Astrocyte (in vitro differentiated cells and primary cell): Measurements from ENCODE around the gene CHST9. TPM values are rescaled to one million over a fixed set of nuclear protein-coding genes. Genes with fewer than 3 reads are reported as not detected.

Source experiments
- DNase-seq: peaks from one replicate; pipeline ENCODE4 v3.0.0-alpha.2; 2010; ENCODE audit warnings: low read depth
- FAIRE-seq: peaks from 2 replicates; lab custom pipeline; 2011; peaks lifted over from hg19 to GRCh38; lab: Jason Lieb, UNC
- H2AFZ ChIP-seq: 2 replicates; pipeline ENCODE4 v1.6.0; 2012; ENCODE audit warnings: low read depth, low read length, inconsistent platforms
- H3K27ac ChIP-seq: 2 replicates; pipeline ENCODE4 v1.5.1; 2011; ENCODE audit warnings: low read depth, low read length, inconsistent platforms
- H3K27me3 ChIP-seq: 2 replicates; pipeline ENCODE4 v1.6.0; 2011; ENCODE audit warnings: low read length, inconsistent platforms; ENCODE audit not compliant: insufficient read depth
- H3K36me3 ChIP-seq: 2 replicates; pipeline ENCODE4 v1.5.1; 2011; ENCODE audit warnings: low read length, inconsistent platforms; ENCODE audit not compliant: insufficient read depth
- H3K4me1 ChIP-seq: 2 replicates; pipeline ENCODE4 v1.5.1; 2011; ENCODE audit warnings: low read length, inconsistent platforms; ENCODE audit not compliant: insufficient read depth
- H3K4me2 ChIP-seq: 2 replicates; pipeline ENCODE4 v1.6.0; 2012; ENCODE audit warnings: low read length, inconsistent platforms
- H3K4me3 ChIP-seq: 2 replicates; pipeline ENCODE4 v1.5.1; 2011; ENCODE audit warnings: low read depth, mild to moderate bottlenecking, low read length, inconsistent platforms; ENCODE audit not compliant: insufficient read depth
- H3K79me2 ChIP-seq: 2 replicates; pipeline ENCODE4 v1.6.0; 2012; ENCODE audit warnings: mild to moderate bottlenecking, low read length, inconsistent platforms; ENCODE audit not compliant: insufficient read depth
- H3K9ac ChIP-seq: 2 replicates; pipeline ENCODE4 v1.6.0; 2012; ENCODE audit warnings: mild to moderate bottlenecking, low read length, inconsistent platforms
- H3K9me3 ChIP-seq: 2 replicates; pipeline ENCODE4 v1.5.1; 2012; ENCODE audit warnings: low read depth, mild to moderate bottlenecking, low read length, inconsistent platforms; ENCODE audit not compliant: insufficient read depth
- H4K20me1 ChIP-seq: 2 replicates; pipeline ENCODE4 v1.6.0; 2012; ENCODE audit warnings: low read length, inconsistent platforms; ENCODE audit not compliant: insufficient read depth
- H3K27ac Mint-ChIP-seq: one replicate; pipeline ENCODE4 v1.8.0; 2021; ENCODE audit warnings: mild to moderate bottlenecking, mixed read lengths; ENCODE audit not compliant: unreplicated experiment
- H3K27me3 Mint-ChIP-seq: one replicate; pipeline ENCODE4 v1.8.0; 2021; ENCODE audit warnings: low read depth, mixed read lengths; ENCODE audit not compliant: unreplicated experiment
- H3K36me3 Mint-ChIP-seq: one replicate; pipeline ENCODE4 v1.8.0; 2021; ENCODE audit warnings: low read depth, mixed read lengths; ENCODE audit not compliant: unreplicated experiment
- H3K4me1 Mint-ChIP-seq: one replicate; pipeline ENCODE4 v1.8.0; 2021; ENCODE audit warnings: low read depth, mixed read lengths; ENCODE audit not compliant: unreplicated experiment
- H3K4me3 Mint-ChIP-seq: one replicate; pipeline ENCODE4 v1.8.0; 2021; ENCODE audit warnings: mild to moderate bottlenecking, moderate library complexity, mixed read lengths; ENCODE audit not compliant: unreplicated experiment
- H3K9me3 Mint-ChIP-seq: one replicate; pipeline ENCODE4 v1.8.0; 2021; ENCODE audit warnings: mild to moderate bottlenecking, mixed read lengths; ENCODE audit not compliant: unreplicated experiment
- EZH2 ChIP-seq: IDR thresholded peaks from 2 replicates; pipeline ENCODE4 v1.6.1; 2012; ENCODE audit warnings: mild to moderate bottlenecking, low read length, inconsistent platforms; ENCODE audit not compliant: insufficient read depth
- total RNA-seq: library from RNA; stranded (reverse); gene quantifications from 2 replicates; pipeline ENCODE4 v1.2.1, GENCODE V29; 2021
- TF ChIP-seq, protein P1 (sequence below): IDR thresholded peaks from 2 replicates; pipeline ENCODE4 v1.5.1; 2011; ENCODE audit warnings: low read depth, mild to moderate bottlenecking, inconsistent platforms, low read length, moderate library complexity; ENCODE audit not compliant: insufficient read depth

The CHST9 gene
- total RNA-seq, 1 donor from 2014 or later = 1.3 TPM

DNA sequence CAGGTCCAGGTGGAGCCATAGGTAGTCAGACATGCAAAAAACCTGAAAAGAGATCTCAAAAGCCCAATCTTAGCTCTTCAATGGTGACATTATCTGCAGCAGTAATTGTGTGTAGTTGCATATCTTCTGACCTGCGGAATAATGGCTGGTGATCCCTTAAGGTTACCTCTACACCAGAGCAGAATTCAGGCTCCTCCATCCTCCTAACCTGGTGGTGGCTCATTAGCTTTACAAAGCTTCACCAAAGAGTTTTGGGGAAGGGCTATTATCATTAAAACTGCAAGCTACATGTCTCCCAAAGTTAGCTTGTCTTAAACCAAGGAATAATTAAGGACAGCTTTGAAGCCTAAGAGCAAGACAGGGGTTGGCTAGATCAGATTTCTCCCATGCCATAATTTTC, 42.6 kb upstream of the CHST9 start:
- Histone ChIP-seq H3K4me2 (no peak overlapping the region), H2AFZ (no peak overlapping the region), H3K9ac (no peak overlapping the region), H4K20me1 (no peaks in the 10 kb centered on the region), H3K79me2 (no peaks in the 10 kb centered on the region), H3K9me3 (no peaks in the 10 kb centered on the region), H3K27me3 (no peaks in the 10 kb centered on the region), H3K4me1 (no peaks in the 10 kb centered on the region), H3K27ac (no peak overlapping the region), H3K36me3 (no peaks in the 10 kb centered on the region), H3K4me3 (no peak overlapping the region)
- Mint-ChIP-seq H3K27ac (no peak overlapping the region), H3K4me3 (no peak overlapping the region), H3K36me3 (no peaks in the 10 kb centered on the region), H3K9me3 (no peaks in the 10 kb centered on the region), H3K4me1 (peaks cover 3% of the 10 kb centered on the region), H3K27me3 (peaks cover 3% of the 10 kb centered on the region)
- no peak for FAIRE-seq
- no peak for DNase-seq
- TF ChIP-seq, protein P1, sequence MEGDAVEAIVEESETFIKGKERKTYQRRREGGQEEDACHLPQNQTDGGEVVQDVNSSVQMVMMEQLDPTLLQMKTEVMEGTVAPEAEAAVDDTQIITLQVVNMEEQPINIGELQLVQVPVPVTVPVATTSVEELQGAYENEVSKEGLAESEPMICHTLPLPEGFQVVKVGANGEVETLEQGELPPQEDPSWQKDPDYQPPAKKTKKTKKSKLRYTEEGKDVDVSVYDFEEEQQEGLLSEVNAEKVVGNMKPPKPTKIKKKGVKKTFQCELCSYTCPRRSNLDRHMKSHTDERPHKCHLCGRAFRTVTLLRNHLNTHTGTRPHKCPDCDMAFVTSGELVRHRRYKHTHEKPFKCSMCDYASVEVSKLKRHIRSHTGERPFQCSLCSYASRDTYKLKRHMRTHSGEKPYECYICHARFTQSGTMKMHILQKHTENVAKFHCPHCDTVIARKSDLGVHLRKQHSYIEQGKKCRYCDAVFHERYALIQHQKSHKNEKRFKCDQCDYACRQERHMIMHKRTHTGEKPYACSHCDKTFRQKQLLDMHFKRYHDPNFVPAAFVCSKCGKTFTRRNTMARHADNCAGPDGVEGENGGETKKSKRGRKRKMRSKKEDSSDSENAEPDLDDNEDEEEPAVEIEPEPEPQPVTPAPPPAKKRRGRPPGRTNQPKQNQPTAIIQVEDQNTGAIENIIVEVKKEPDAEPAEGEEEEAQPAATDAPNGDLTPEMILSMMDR = no peak
- TF ChIP-seq EZH2 = no peak

DNA sequence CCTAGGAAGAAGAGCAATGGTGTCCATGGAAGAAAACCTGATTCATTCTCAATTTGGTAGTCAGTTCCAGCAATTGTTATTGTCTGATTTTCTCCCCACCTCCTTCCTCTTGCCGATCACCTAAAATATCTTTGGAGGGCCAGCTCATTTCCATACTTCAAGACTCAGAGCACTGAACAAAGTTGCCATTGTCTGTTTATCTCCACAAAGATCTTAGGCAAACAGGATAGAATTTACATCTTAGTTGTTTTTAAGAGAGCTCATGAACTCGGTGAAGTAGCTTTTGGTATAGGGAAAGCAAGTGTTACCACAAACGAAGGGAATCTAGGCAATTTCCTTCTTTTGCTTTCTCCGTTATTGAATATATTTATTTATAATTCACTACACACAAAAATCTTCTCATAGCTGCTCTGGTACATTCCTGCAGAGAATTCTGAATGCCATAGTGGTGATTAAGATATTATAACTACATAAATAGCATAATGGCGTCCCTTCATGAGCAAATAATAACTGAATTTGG, 41.5 kb upstream of the CHST9 start:
- FAIRE-seq = no peak

DNA sequence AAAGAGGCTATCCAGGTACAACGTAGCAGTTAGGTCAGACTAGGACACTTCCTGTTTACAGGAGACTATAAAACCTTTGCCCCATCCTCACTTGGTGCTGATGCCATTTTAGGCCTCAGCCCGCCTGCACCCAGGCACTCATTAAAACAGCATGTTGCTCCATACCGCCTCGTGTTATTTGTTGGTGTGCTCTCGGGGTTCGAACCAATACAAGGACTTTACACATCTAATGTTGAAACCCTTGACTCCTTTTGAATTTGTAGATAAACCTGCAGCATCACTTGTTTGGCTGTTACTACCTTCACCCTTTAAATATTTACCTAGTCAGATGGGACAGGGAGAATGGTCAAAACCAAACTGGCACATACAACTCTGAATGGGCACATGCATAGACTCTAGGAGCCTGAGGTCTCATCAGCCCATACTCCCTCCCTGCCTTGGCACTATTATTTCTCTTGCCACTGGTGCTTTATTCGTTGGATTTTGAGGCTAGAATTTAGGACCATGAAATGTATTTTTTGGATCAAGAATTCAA, 40.9 kb upstream of the CHST9 start:
- no peak for FAIRE-seq
- TF ChIP-seq, protein P1 = no peak
- TF ChIP-seq EZH2 = no peak
- no peaks in the 10 kb centered on the region for H3K36me3 Mint-ChIP-seq
- H3K9ac ChIP-seq = no peak overlapping the region
- H3K79me2 ChIP-seq = no peaks in the 10 kb centered on the region
- no peaks in the 10 kb centered on the region for H3K27me3 Mint-ChIP-seq
- no peak overlapping the region for H3K4me3 ChIP-seq
- no peak overlapping the region for H3K27ac ChIP-seq
- H3K36me3 ChIP-seq = no peaks in the 10 kb centered on the region
- no peak for DNase-seq
- no peak overlapping the region for H3K4me3 Mint-ChIP-seq
- H3K9me3 ChIP-seq = no peaks in the 10 kb centered on the region
- no peaks in the 10 kb centered on the region for H4K20me1 ChIP-seq
- no peak overlapping the region for H3K27ac Mint-ChIP-seq
- no peaks in the 10 kb centered on the region for H3K4me1 ChIP-seq
- H3K9me3 Mint-ChIP-seq = peaks cover 1% of the 10 kb centered on the region
- H3K4me1 Mint-ChIP-seq = peaks cover 3% of the 10 kb centered on the region
- no peak overlapping the region for H2AFZ ChIP-seq
- H3K27me3 ChIP-seq = no peaks in the 10 kb centered on the region
- H3K4me2 ChIP-seq = no peak overlapping the region

More for the DNA sequence above, 41.5 kb upstream of the CHST9 start:
- Histone ChIP-seq H3K27me3 (no peaks in the 10 kb centered on the region), H2AFZ (no peak overlapping the region), H3K4me1 (no peaks in the 10 kb centered on the region), H3K27ac (no peak overlapping the region), H3K4me3 (no peak overlapping the region), H4K20me1 (no peaks in the 10 kb centered on the region), H3K9me3 (no peaks in the 10 kb centered on the region), H3K79me2 (no peaks in the 10 kb centered on the region), H3K36me3 (no peaks in the 10 kb centered on the region), H3K4me2 (no peak overlapping the region), H3K9ac (no peak overlapping the region)
- TF ChIP-seq, protein P1 = no peak
- TF ChIP-seq EZH2 = no peak
- Mint-ChIP-seq H3K4me3 (no peak overlapping the region), H3K4me1 (peaks cover 3% of the 10 kb centered on the region), H3K27me3 (peaks cover 3% of the 10 kb centered on the region), H3K27ac (no peak overlapping the region), H3K36me3 (no peaks in the 10 kb centered on the region), H3K9me3 (no peaks in the 10 kb centered on the region)
- DNase-seq = no peak
